ENCODE measurements around the gene PRAMEF13. TPM values are rescaled to one million over a fixed set of nuclear protein-coding genes. Genes with fewer than 3 reads are reported as not detected.
"Not testable (repeated sequence)": the region's sequence is repeated elsewhere in the genome, so short reads cannot be mapped to it uniquely, and the experiment has no call there.

The PRAMEF13 gene
- total RNA-seq: not detected

DNA sequence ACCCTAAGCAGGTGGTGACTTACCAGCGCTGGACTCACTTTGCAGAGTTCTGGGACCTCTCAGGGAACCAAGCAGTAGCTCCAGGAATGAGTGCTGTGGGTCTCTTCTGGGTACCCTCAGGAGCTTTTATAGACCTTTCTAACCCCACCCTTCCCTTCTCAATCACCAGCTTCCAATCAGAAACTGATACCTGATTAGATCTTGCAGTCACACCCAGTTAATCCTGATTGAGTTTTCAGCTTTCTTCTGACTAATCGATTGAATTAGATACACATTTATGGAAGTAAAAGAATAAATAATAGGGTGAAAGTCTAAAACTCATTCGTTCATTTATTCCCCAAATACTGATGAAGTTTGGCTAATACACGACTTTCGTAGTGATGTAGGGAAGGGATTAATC is at the start of gene PRAMEF13:
Gene PRAMEF13 (minus strand): TSS at position 101 of the 400 bp plus-strand sequence. CDS start 1,820 bp downstream, outside the sequence.
- intact Hi-C loops (cut with DNase I): not testable (repeated sequence)

GRCh38 chr1:13247122-13247521 is 45.9 kb upstream of the PRAMEF13 start:
- DNase-seq; H3K36me3 ChIP-seq; H3K4me3 ChIP-seq; H3K27ac ChIP-seq; H3K4me1 ChIP-seq; H3K9ac ChIP-seq (ENCODE audit: low read depth in 2 of 2, low read length in 2 of 2); H3K9me3 ChIP-seq; H3K27me3 ChIP-seq; intact Hi-C loops (cut with DNase I): not testable (repeated sequence)

More for the DNA sequence above, at the start of gene PRAMEF13:
- H3K9ac ChIP-seq (ENCODE audit: low read depth in 2 of 2, low read length in 2 of 2); H3K27ac ChIP-seq; DNase-seq; H3K27me3 ChIP-seq; H3K9me3 ChIP-seq; H3K36me3 ChIP-seq; H3K4me1 ChIP-seq; H3K4me3 ChIP-seq: not testable (repeated sequence)

GRCh38 chr1:13246554-13246871 is 45.3 kb upstream of the PRAMEF13 start:
- H3K9me3 ChIP-seq; H3K27me3 ChIP-seq; H3K4me3 ChIP-seq; H3K9ac ChIP-seq (ENCODE audit: low read depth in 2 of 2, low read length in 2 of 2); intact Hi-C loops (cut with DNase I); H3K4me1 ChIP-seq; H3K36me3 ChIP-seq; H3K27ac ChIP-seq; DNase-seq: not testable (repeated sequence)

DNA sequence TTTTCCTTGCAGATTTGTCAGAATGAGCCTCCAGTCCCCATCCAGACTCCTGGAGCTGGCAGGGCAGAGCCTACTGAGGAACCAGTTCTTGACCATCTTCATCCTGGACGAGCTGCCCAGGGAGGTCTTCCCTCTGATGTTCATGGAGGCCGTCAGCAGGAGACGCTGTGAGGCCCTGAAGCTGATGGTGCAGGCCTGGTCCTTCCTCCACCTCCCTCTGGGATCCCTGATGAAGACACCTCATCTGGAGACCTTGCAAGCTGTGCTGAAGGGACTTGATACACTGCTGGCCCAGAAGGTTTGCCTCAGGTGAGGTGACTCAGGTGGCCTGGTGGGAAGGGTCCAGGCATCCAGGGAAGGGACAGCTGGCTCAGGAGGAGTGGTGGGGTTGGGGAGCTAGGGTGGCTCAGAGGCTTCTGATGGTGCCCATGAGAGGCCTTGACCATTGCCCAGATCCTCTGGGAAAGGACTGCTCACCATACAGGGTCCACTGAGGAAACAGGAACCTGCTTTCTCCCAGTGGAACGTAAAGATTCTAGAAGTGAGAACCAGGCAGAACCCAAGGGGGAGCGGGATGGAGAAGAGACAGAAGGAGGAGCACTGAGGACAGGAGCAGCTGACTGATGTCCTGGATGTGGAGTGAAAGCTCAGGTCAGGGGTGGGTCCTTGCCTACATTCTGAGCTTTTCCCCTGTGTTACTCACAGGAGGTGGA is 44.8 kb upstream of the PRAMEF13 start:
- H3K4me1 ChIP-seq; H3K9ac ChIP-seq (ENCODE audit: low read depth in 2 of 2, low read length in 2 of 2); H3K36me3 ChIP-seq; H3K4me3 ChIP-seq; H3K9me3 ChIP-seq; DNase-seq; H3K27ac ChIP-seq; intact Hi-C loops (cut with DNase I); H3K27me3 ChIP-seq: not testable (repeated sequence)

DNA sequence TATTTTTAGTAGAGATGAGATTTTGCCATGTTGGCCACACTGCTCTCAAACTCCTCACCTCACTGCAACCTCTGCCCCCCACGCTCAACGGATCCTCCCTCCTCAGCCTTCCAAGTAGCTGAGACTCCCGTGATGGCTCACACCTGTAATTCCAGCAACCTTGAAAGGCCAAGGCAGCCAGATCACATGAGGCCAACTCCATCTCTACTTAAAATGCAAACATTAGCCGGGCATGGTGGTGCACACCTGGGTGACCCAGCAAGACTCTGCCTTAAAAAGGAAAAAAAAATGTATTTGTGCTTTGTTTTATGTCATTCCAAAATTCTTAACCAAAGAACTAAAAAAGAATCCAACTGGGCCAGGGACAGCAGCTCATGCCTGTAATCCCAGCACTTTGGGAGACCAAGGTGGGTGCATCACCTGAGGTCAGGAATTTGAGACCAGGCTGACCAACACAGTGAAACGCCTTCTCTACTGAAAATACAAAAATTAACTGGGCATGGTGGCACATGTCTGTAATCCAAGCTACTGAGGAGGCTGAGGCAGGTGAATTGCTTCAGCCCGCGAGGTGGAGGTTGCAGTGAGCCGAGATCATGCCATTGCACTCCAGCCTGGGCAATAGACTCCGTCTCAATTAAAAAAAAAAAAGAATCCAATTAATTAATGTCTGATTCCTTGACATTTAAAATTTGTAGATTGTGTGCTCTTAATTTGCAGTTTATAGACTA is 42.5 kb upstream of the PRAMEF13 start:
- H3K27me3 ChIP-seq; H3K4me1 ChIP-seq; H3K4me3 ChIP-seq; H3K36me3 ChIP-seq; H3K27ac ChIP-seq; intact Hi-C loops (cut with DNase I); DNase-seq; H3K9me3 ChIP-seq; H3K9ac ChIP-seq (ENCODE audit: low read depth in 2 of 2, low read length in 2 of 2): not testable (repeated sequence)

GRCh38 chr1:13239633-13240032 is 38.4 kb upstream of the PRAMEF13 start:
- H3K27ac ChIP-seq; H3K9me3 ChIP-seq; H3K4me1 ChIP-seq; H3K4me3 ChIP-seq; H3K9ac ChIP-seq (ENCODE audit: low read depth in 2 of 2, low read length in 2 of 2); H3K27me3 ChIP-seq; H3K36me3 ChIP-seq; intact Hi-C loops (cut with DNase I); DNase-seq: not testable (repeated sequence)

GRCh38 chr1:13237572-13237971 is 36.4 kb upstream of the PRAMEF13 start:
- H3K9me3 ChIP-seq; DNase-seq; intact Hi-C loops (cut with DNase I); H3K9ac ChIP-seq (ENCODE audit: low read depth in 2 of 2, low read length in 2 of 2); H3K27me3 ChIP-seq; H3K4me3 ChIP-seq; H3K36me3 ChIP-seq; H3K27ac ChIP-seq; H3K4me1 ChIP-seq: not testable (repeated sequence)

DNA sequence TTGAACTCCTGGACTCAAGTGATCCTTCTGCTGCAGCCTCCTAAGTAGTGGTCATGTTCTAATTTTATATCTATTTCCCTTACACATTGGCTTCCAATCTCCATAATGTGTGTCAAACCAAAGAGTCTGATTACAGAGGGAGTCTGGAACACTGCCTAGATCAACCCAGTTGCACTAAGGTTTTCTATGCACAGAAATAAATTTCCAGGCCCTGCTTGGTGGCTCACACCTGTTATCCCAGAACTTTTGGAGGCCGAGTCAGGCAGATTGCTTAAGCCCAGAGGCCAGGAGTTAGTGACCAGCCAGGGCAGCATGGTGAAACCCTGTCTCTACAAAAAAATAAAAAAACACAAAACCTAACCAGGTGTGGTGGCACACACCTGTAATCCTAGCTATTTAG is 32.8 kb upstream of the PRAMEF13 start:
- H3K36me3 ChIP-seq; intact Hi-C loops (cut with DNase I); H3K9me3 ChIP-seq; H3K9ac ChIP-seq (ENCODE audit: low read depth in 2 of 2, low read length in 2 of 2); DNase-seq; H3K4me3 ChIP-seq; H3K27ac ChIP-seq; H3K27me3 ChIP-seq; H3K4me1 ChIP-seq: not testable (repeated sequence)

GRCh38 chr1:13232056-13232455 is 30.8 kb upstream of the PRAMEF13 start:
- H3K27ac ChIP-seq; H3K9ac ChIP-seq (ENCODE audit: low read depth in 2 of 2, low read length in 2 of 2); H3K9me3 ChIP-seq; H3K36me3 ChIP-seq; DNase-seq; H3K4me1 ChIP-seq; H3K4me3 ChIP-seq; H3K27me3 ChIP-seq; intact Hi-C loops (cut with DNase I): not testable (repeated sequence)

DNA sequence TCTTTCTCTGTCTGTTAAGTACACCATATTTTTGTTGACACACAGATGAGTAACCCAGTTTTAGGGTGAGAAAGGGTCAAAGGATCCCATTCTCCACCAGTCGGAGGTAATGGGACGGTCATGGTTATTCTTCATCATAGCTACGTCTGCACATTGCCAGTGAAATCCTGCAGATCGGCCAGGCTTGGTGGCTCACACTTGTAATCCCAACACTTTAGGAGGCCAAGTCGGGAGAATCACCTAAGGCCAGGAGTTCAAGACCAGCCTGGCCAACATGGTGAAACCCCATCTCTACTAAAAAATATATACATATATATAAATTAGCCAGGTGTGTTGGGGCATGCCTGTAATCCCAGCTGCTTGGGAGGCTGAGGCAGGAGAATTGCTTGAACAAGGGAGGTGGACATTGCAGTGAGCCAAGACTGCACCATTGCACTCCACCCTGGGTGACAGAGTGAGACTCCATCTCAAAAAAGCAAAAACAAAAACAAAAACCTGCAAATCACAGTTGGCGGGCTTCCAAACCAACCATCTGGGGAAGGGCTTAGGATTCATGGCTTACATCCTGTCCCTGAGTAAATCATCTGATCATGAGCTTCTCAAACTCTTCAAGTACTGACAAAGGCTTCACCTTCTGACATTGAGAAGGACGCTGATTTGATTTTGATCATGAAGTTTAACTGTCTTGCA is 30.0 kb upstream of the PRAMEF13 start:
- H3K4me3 ChIP-seq; H3K27ac ChIP-seq; H3K9ac ChIP-seq (ENCODE audit: low read depth in 2 of 2, low read length in 2 of 2); DNase-seq; intact Hi-C loops (cut with DNase I); H3K36me3 ChIP-seq; H3K9me3 ChIP-seq; H3K4me1 ChIP-seq; H3K27me3 ChIP-seq: not testable (repeated sequence)

GRCh38 chr1:13230601-13231000 is 29.4 kb upstream of the PRAMEF13 start:
- H3K9me3 ChIP-seq; H3K36me3 ChIP-seq; H3K4me1 ChIP-seq; H3K27me3 ChIP-seq; H3K4me3 ChIP-seq; intact Hi-C loops (cut with DNase I); DNase-seq; H3K27ac ChIP-seq; H3K9ac ChIP-seq (ENCODE audit: low read depth in 2 of 2, low read length in 2 of 2): not testable (repeated sequence)

GRCh38 chr1:13230096-13230495 is 28.9 kb upstream of the PRAMEF13 start:
- H3K4me3 ChIP-seq; H3K9me3 ChIP-seq; H3K9ac ChIP-seq (ENCODE audit: low read depth in 2 of 2, low read length in 2 of 2); H3K36me3 ChIP-seq; intact Hi-C loops (cut with DNase I); DNase-seq; H3K4me1 ChIP-seq; H3K27me3 ChIP-seq; H3K27ac ChIP-seq: not testable (repeated sequence)

Measured in colonic mucosa (tissue), 4 donors.